Measurements from ENCODE around the gene PUSL1.

The PUSL1 gene

DNA sequence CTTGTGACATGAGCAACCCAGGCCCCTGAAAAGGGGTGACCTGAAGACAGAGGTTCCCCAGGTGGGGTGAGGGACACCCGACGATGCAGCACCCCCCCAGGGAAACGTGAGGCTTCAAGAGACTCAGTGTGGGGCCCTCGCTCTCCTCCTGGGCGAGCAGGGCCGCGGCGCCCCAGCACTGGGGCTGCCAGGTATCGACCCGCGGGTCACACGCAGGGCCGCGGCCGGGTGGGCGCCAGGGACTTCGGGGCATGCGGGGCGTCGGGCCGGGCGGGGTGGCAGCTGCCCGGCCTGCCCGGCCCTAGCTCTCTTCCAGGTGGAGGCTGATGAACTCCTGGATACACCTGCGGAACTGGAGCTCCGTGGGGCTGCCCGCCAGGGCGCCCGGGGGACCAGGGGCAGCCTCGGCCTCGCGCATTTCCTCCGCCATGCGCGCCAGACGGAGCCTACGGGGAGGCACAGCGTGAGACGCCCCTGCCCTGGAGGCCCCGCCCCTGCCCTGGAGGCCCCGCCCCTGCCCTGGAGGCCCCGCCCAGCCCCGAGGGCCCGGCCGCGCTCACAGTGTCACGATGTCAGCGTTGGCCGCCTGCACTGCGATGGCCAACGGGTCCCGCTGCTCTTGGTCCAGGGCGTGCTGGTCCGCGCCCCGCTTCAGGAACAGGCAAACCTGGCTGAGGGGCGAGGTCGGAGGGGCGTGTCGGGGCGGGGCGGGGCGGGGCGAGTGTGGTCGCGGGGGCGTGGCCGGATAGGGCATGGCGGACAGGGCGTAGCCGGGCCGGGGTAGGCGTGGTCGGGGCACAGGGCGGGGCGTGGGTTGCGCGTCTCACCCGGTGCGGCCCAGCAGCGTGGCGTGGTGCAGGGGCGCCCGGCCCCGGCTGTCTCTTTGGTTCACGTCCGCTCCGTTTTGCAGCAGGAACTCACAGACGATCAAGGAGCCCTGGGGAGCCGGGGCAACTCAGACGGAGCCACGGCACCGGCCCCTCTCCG lies 14.8 kb upstream of the PUSL1 start:
- in situ Hi-C loops (cut with HindIII; ENCODE audit: low sequenced_read_pairs) = no loop called here

DNA sequence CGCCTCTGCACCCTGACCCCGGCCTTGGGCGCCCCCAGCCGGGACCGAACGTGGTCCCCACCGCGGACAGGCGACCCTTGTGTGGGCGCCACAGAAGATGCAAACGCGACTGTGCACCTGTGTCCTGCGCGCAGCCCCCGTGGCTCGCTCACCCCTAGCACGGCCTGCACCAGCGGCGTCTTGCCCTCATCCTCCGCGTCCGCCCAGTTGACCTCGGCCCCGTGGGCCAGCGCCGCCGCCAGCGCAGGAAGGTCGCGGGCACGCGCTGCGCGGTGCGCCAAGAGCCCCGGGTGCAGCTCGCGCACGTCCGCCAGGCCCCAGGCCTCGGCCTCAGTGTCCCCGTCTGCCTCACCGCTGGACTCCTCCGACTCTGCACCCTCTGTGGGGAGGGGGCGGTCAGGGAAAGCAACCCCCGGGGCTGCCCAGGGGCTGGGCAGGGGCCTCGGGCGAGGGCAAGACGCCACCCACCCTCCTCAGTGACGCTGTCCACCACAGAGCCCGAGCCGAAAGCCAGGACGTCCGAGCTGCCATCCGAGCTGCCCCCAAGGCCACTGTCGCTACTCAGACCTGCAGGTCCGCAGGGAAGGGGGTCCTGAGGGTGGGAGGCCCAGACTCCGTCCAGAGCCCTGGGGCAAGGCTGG lies 14.0 kb upstream of the PUSL1 start:
- in situ Hi-C loops (cut with HindIII; ENCODE audit: low sequenced_read_pairs) = no loop called here

DNA sequence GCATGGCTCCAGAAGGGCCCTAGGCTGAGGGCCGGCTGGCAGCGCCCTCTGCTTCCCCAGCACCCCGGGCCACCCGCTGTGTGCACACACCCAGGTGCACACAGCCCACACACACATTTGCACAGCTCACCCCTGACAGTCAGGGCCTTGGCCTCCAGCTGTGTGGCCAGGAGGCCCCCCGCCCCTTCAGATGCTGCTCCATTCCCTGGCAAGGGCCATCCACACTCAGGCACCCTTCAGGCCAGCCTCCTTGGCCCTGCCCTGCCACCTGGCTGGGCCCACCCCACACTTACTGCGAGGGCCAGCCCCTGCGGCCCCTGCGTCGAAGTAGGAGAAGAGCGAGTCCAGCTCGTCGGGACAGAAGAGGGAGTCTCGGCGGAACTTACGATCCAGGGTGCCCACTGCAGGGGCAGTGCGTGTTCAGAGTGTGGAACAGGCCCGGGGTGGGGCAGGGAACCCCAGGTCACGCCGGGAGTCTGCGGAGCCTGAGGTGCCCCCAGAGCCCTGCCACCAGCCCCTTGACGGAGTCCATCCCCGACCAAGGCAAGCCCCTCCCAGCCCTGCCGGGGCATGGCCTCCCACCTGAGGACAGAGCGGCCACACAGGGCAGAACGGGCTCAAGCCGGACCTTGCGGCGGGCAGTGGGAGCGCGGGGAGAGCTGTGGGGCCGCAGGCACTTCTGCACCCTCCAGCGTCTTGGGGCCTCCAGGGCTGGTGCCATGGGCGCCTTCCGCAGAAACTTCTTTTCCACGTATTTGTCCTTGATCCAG lies 13.1 kb upstream of the PUSL1 start:
- in situ Hi-C loops (cut with HindIII; ENCODE audit: low sequenced_read_pairs) = no loop called here

DNA sequence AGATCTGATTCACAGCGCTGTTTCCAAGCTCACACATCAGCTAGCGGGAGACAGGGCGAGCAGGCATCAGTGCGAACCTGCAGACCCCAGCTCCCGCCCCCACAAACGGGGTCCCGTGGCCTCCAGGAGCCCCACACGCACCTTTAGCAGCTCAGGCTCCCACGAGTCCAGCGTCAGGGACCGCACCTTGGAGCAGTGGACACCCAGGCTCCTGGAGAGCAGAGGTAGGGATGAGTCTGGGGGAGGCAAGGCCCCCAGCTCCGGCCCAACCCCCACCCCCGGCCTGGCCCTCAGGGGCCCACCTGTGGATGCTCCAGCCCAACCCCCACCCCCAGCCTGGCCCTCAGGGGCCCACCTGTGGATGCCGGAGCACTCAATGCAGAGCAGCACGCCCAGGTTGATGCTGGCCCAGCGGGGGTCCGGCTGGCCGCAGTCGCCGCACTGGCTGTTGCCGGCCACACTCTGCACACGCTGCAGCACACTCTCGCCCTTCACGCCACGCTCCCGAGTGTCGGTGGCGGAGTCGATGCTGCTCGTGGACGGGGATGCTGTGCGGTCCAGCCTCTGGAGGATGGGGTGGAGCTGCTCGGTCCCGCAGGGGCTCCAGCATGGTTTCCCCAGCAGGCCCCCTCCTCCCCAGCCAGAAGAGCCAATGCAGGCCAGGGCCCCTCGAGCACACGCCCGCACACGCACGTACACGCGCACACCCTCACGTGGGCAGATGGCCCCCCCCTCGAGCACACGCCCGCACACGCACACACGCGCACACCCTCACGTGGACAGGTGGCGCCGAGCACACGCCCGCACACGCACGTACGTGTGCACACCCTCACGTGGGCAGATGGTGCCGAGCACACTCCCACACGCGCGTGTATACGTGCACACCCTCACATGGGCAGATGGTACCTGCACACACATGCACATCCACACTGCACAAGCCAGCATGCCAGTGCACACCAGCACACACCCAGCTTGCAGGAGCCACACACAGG lies 12.0 kb upstream of the PUSL1 start:
- in situ Hi-C loops (cut with HindIII; ENCODE audit: low sequenced_read_pairs) = no loop called here

DNA sequence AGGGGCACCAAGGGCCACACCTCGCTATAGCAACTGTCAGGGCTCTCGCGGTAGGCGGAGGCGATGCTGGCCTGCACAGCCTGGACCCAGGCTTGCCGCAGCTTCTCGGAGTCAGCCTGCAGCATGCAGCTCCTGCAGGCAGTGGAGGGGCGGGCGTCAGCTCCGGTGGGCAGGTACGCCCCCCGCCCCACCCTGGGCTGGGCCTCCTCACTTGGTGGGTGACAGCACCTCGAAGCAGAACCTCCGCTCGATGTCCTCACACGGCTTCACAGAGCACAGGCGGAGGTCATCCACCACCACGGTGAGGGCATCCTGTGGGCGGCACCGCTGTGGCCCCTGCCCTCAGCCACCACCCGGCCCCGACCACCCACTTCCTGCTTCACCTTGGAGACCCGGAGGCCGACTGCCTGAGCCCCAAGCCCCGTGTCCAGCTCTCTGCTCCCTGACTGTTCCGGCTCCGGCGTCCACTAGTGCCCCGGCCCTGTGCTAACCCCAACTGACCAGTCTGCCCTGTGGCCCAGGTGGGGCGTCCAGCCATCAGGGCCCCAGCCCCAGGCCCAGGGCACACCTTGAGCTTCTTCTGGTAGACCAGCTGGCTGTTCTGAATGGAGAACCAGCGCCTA lies 10.5 kb upstream of the PUSL1 start:
- in situ Hi-C loops (cut with HindIII; ENCODE audit: low sequenced_read_pairs) = no loop called here

DNA sequence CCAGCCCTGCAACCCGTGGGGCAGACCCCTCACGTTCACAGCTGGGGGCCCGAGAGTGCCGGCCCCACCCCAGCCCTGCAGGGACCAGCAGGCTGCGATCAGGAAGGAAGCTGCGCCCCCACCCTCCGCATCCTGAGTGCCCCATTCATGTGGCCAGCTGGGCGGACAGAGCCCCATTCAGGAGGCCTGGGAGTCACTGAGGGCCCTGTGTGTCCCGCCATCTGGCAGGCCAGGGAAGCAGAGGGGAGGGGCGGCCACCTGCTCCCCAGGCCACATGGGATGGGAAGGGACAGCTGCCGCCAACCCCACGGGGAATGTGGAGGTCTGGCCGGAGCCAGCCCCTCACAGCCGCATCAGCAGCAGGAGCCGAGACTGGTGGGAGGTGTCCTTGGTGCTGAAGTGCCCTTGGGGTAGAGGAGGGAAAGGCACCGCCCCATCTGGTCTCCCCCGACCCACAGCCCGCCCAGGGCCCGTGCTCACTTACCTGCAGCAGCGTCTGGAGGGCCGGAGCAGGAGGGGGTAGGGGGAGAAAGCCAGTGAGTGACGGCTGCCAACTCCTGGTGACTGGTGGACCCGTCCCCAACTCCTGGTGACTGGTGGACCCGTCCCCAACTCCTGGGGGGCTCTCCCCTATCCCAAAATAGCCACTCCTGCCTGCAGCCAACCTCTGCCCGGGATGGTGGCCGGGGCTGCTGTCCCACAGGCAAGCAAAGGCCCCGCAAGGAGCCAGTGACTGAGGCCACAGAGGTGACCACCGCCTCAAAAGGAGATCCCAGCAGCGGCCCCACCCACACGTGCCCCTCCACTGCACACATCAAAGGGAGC lies 9.3 kb upstream of the PUSL1 start:
- in situ Hi-C loops (cut with HindIII; ENCODE audit: low sequenced_read_pairs) = no loop called here

DNA sequence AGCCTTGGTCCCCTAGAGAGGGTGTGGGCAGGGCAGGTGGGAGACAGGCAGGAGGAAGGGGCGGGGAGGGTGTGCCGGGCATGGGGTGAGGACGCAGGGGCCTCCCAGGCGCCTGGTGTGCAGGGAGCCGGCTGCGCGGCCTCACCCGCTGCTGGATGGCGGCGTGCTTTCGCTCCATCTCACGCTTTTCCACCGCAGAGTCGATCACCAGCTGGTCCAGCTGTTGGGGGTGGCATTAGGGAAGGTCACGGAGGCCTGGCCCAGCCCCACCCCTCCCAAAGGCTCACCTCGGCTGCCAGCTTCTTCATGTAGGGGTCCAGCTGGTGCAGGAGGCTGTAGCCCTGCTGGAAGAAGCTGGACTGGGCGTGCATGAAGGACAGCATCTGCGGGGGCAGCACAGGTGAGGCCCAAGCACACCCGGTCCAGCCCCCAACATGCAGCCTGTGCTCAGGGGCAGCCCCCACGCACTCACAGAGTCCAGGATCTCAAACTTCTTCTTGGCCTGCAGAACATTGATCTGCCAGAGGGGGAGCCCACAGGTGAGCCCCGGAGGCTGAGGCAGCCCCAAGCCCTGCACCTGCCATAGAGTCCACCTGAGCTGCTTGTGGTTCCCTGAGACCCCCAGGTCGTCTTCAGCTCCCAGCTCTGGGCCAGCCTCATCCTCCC lies 8.6 kb upstream of the PUSL1 start:
- in situ Hi-C loops (cut with HindIII; ENCODE audit: low sequenced_read_pairs) = no loop called here

DNA sequence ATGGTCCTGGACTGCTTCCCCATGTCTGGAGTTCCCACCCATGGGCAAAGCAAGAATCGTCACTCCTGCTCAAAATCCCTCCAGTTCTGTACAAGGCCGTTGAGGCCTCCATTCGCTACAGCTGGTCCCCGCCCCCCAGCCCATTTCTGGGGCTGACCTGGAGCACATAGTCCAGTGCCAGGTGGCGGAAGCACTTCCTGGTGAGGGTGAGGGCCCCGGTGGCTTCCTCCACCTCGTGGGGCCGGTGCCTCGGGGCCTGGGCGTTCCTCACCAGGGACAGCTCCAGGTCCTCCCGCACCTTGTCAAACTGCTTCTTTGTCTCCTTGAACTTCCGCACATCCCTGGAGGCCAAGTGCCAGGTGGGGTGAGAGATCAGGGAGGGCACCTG lies 8.1 kb upstream of the PUSL1 start:
- in situ Hi-C loops (cut with HindIII; ENCODE audit: low sequenced_read_pairs) = no loop called here

DNA sequence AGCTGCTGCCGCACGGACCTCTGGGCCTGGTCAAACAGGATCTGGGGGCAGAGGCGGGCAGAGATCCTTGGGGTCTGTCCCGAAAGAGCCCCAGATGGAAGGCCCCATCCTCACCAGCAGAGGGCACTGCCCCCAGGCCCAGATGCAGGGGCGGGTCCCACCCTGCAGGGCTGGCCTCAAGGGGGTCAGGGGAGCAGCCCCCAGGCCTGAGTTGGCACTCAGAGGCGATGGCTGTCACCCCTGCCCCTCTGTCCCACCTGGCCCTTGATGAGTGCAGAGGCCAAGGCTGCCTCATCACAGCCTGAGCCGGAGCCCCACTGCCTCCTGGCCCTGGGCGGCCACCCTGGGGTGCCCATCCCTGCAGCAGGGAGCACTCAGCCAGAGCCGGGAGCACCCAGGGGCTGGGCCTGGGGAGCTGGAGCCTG lies 6.4 kb upstream of the PUSL1 start:
- in situ Hi-C loops (cut with HindIII; ENCODE audit: low sequenced_read_pairs) = no loop called here

DNA sequence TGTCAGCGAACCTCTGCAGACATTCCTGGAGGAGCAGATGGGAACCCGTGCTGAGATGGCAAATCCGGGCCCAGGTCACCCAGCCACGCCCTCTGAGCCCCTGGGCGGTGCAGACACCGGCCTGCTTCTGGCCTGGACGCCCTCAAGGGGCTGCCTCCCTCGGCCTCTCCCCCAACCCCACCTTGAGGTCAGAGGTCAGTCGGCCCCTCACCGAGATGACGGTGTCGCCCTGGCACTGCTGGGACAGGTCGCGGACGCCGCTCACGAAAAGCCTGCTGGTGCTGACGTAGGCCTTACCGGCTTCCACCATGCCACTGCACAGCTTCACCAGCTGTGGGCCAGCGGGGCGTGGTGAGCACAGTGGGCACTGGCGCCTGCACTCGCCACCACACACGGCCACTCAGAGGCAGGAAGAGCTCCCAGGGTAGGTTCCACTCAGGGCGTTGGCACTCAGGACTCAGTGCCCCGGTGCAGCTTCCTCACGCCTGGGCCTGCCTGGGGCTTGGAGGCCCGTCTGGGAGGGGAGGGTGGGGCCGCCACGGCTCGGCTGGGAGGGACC lies 5.4 kb upstream of the PUSL1 start:
- in situ Hi-C loops (cut with HindIII; ENCODE audit: low sequenced_read_pairs) = no loop called here

DNA sequence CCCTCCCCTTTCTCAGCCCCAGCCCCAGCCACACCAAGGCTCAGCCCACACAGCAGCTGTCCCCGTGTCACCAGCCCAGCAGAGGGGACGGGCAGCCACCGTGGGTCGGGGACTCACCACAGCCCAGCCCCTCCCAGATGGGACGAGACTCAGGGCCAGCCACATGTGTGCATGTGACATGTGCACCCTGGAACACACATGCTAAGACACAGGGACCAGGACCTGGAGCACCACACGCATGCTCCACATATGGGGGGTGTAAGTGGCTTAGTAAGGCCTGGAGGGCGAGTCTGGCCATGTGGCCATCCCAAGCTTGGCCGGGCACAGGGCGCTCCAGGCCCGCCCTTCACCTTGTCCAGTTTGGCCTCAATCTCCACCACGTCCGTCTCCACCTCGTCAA lies 4.7 kb upstream of the PUSL1 start:
- in situ Hi-C loops (cut with HindIII; ENCODE audit: low sequenced_read_pairs) = no loop called here

DNA sequence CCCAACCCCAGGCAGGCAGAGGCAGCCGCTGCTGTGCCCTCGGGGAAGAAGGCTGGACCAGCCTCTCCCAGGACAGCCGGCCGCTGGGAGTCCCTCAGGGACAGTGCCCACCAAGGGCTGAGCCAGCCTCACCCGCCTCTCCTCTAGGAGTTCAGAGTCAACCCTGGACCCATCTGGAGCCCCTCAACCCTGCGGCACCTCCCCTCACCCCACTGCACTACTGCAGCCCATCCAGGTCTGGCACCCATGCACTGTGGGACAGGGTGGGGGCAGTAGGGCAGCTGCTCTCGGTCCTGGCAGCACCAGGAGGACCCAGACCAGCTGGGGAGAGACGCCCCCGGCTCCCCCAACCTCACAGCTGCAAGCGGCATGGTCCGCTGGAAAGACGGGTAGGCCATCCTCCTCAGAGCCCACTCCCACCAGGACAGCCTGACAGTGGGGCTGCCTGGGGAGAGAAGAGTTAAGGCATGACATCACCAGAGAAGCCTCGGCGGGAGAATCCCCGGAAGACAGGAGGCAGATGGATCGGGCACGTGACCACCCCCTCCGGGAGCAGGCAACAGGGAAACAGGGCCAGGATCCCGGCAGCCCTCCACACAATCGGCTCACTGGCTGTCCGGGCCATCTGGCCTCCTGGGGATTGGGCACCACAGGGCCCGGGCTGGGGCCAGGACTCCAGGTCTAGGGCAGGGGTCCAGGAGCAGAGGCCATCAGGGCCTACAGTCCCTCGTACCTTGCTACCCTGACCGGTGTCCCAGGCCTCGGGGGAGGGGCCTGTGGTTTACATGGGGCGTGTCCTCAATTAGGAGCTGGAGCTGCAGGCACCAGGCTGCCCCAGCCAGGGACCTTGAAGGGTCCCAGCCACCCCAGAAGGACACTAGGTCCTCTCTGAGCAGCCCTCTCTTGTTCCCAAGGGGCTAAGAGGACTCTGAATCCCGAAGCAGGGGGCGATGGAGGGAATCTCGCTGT lies 3.8 kb upstream of the PUSL1 start:
- in situ Hi-C loops (cut with HindIII; ENCODE audit: low sequenced_read_pairs) = no loop called here

DNA sequence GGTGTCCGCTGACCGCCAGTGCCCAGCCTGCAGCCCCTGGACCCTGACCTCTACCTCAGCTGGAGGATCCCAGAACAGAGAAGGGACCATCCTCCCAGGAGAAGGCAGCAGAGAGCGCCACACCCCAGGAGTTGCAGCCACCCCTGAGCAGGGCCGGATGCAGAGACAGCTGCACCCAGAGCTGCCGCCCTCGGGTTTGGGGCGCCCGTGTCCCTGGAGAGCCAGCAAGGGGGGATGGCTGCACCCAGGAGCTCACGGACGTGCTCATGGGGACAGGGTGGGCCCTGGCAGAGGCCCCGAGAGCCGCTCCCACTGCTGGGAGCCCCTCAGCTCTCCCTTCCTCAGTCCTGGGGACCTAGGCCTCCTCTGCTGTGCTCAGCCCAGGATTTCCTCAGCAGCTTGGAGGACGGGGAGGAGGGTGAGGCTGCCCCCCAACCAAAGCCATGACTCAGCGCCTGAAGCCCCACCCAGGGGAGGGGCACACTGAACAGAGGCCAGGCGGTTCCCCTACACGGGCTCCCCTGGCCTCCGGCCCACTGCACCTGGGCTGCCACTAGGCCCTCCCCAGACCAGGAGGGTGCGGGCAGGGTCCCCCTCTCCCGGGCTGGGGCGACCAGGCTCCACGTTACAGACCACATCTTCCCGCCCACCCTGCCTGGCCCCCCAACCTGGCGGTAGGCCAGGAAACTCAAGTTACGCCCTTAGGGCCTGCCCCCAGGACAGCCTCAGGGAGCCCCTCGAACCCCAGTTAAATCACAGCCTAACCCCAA lies 2.9 kb upstream of the PUSL1 start:
- in situ Hi-C loops (cut with HindIII; ENCODE audit: low sequenced_read_pairs) = no loop called here

DNA sequence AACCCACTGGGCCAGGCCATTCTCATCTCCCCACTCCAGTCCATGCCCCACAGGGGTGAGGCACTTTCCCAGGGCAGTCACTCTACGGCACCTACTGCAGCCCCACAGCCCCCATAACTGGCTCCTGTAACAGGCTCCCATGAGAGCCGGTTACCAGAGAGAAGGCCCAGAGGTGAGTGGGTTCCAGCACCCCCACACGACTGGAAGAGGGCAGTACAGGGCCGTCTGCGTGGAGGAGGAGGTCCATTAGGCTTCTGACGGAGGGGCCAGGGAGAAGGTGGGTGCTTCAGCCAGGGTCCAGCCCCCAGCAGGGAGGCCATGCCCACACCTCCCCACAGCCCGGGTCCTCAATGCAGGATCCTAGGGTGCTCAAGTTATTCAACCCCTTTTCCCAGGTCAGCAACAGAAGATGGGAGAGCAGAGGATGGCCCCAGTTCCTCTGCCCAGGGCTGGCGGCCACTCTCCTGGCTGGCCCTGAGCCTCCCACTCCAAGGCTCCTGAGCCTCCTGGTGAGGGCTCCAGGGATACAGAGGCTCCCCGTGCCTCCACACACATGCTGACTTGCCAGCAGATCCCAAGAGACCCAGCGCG lies 2.2 kb upstream of the PUSL1 start:
- in situ Hi-C loops (cut with HindIII; ENCODE audit: low sequenced_read_pairs) = no loop called here

DNA sequence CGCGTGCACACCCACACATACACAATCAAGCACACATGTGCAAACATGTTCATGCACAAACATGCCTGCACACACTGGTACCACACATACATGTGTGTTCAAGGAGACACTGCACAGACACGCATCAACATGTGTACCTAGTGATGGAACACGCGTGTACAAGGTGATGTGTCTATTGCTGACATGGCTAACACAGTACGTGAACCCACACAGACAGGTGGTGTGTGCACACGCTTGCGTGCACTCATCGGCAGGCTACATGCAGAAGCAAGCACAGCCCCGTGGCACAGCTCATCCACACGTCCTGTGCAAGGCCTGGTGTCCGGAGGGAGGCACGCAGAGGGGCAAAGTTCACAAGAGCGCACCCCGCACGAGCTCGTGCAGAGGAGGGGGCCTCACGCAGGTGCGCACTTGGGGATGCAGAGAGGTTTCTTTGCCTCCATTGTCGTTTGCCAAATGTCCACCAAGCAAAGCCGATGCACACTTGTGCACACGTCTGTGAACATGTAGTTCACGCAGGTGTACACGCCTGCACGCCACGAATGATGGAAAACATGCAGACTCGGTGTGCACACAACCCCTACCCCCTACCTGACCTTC lies 1.6 kb upstream of the PUSL1 start:
- in situ Hi-C loops (cut with HindIII; ENCODE audit: low sequenced_read_pairs) = no loop called here

All from DLD1 (cell line).